Gastroesophageal sphincter (tissue), 4 donors: ENCODE measurements around the gene HOXB6. TPM values are rescaled to one million over a fixed set of nuclear protein-coding genes. Genes with fewer than 3 reads are reported as not detected.

ENCODE experiments used
- ATAC-seq: fragments of 150-250 bp; one replicate; pipeline ENCODE4 v1.9.1; 2016; ENCODE audit warnings: mild to moderate bottlenecking, moderate library complexity
- H3K27ac ChIP-seq, 4 donors: fragments of 200-600 bp; sonication (generic) in 3 of 4; 1 replicate in 3 of 4; 2 replicates in 1 of 4; pipeline ENCODE4 v1.5.1; 2016 to 2019
- H3K27me3 ChIP-seq: fragments of 200-600 bp; sonication (generic); one replicate; pipeline ENCODE4 v1.5.1; 2019
- H3K36me3 ChIP-seq, 2 donors: fragments of 200-600 bp; sonication (generic); one replicate each; pipeline ENCODE4 v1.5.1; 2019; ENCODE audit warnings: control low read depth in 1 of 2
- H3K4me1 ChIP-seq, 3 donors: fragments of 200-600 bp; sonication (generic); 1 replicate in 2 of 3; 2 replicates in 1 of 3; pipeline ENCODE4 v1.5.1; 2016 to 2019; ENCODE audit warnings: control low read depth in 2 of 3
- H3K4me3 ChIP-seq, 2 donors: fragments of 200-600 bp; sonication (generic); one replicate each; pipeline ENCODE4 v1.5.1; 2019; ENCODE audit warnings: mild to moderate bottlenecking in 1 of 2, moderate library complexity in 1 of 2
- H3K9me3 ChIP-seq, 3 donors: fragments of 200-600 bp; sonication (generic); one replicate each; pipeline ENCODE4 v1.5.1; 2017 to 2019; ENCODE audit warnings: control low read depth in 2 of 3
- EP300 ChIP-seq: sonication (generic); formaldehyde crosslinking; IDR thresholded peaks from one replicate; pipeline ENCODE4 v1.6.1; 2017; ENCODE audit warnings: antibody characterized with exemption, mild to moderate bottlenecking
- POLR2A ChIP-seq, 2 donors: fragments of 450-650 bp; IDR thresholded peaks; one replicate each; pipeline ENCODE4 v1.6.1; 2017; ENCODE audit warnings: antibody characterized with exemption in 2 of 2, mild to moderate bottlenecking in 2 of 2, moderate library complexity in 1 of 2
- POLR2AphosphoS5 ChIP-seq: sonication (generic); formaldehyde crosslinking; IDR thresholded peaks from one replicate; pipeline ENCODE4 v1.6.1; 2017; ENCODE audit warnings: antibody characterized with exemption
- WGBS, 2 donors: methylation state at CpG; one replicate each; pipeline ENCODE4 v1.1.5; 2018; ENCODE audit warnings: low coverage in 1 of 2; 5-methylcytosine and 5-hydroxymethylcytosine counted together
- total RNA-seq, 4 donors: library from RNA; depleted of rRNA; stranded (reverse); fragments of >200 nt; gene quantifications; one replicate each; pipeline ENCODE4 v1.1.0, GENCODE V29; 2016
- TF ChIP-seq, protein P1 (sequence below), 4 experiments: fragments of 200-600 bp in 2 of 4; fragments of 450-650 bp in 2 of 4; sonication (generic) in 1 of 4; IDR thresholded peaks; one replicate each; pipeline ENCODE4 v1.5.1; 2017 to 2019; ENCODE audit warnings: antibody characterized with exemption in 4 of 4, mild to moderate bottlenecking in 2 of 4, moderate library complexity in 2 of 4

The HOXB6 gene
- total RNA-seq, 4 donors from 2014 or later, result 4.9 to 40.1 (median 5.1) TPM

- ATAC-seq, result no peak
- peaks cover 100% of the 10 kb centered on the region for H3K27me3 ChIP-seq
- no peak overlapping the region for H3K27ac ChIP-seq
- H3K4me3 ChIP-seq, result peak overlapping the region in 1 of 2 donors; percentile 46
- WGBS, 2 donors, result 0% methylated on average over 2 of the region's 80 CpGs; no CpG with 5 or more reads in 1 of the 2 donors
- no peaks in the 10 kb centered on the region for H3K9me3 ChIP-seq
- no peaks in the 10 kb centered on the region for H3K36me3 ChIP-seq
- peaks cover 0 to 30% (median 12%) of the 10 kb centered on the region in 3 donors for H3K4me1 ChIP-seq
- no peak for TF ChIP-seq POLR2A (IDR thresholded peaks at IDR 0.05)
- no peak for TF ChIP-seq POLR2AphosphoS5
Measured at GRCh38 chr17:48646183-48647102, 41.7 kb upstream of the HOXB6 start.

- no peak overlapping the region for H3K27ac ChIP-seq
- WGBS, 2 donors, result 7 to 16% methylated on average over 6 of the region's 14 CpGs
- peaks cover 100% of the 10 kb centered on the region for H3K27me3 ChIP-seq
- H3K4me3 ChIP-seq, result no peak overlapping the region
- no peak for ATAC-seq
- peaks cover 0 to 30% (median 12%) of the 10 kb centered on the region in 3 donors for H3K4me1 ChIP-seq
- H3K36me3 ChIP-seq, result no peaks in the 10 kb centered on the region
- no peaks in the 10 kb centered on the region for H3K9me3 ChIP-seq
- TF ChIP-seq, protein P1, sequence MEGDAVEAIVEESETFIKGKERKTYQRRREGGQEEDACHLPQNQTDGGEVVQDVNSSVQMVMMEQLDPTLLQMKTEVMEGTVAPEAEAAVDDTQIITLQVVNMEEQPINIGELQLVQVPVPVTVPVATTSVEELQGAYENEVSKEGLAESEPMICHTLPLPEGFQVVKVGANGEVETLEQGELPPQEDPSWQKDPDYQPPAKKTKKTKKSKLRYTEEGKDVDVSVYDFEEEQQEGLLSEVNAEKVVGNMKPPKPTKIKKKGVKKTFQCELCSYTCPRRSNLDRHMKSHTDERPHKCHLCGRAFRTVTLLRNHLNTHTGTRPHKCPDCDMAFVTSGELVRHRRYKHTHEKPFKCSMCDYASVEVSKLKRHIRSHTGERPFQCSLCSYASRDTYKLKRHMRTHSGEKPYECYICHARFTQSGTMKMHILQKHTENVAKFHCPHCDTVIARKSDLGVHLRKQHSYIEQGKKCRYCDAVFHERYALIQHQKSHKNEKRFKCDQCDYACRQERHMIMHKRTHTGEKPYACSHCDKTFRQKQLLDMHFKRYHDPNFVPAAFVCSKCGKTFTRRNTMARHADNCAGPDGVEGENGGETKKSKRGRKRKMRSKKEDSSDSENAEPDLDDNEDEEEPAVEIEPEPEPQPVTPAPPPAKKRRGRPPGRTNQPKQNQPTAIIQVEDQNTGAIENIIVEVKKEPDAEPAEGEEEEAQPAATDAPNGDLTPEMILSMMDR (IDR thresholded peaks at IDR 0.05), result no peak
- TF ChIP-seq POLR2AphosphoS5, result no peak
- TF ChIP-seq POLR2A (IDR thresholded peaks at IDR 0.05), result no peak
- no peak for TF ChIP-seq EP300
Measured at GRCh38 chr17:48645639-48646182, 40.9 kb upstream of the HOXB6 start.

DNA sequence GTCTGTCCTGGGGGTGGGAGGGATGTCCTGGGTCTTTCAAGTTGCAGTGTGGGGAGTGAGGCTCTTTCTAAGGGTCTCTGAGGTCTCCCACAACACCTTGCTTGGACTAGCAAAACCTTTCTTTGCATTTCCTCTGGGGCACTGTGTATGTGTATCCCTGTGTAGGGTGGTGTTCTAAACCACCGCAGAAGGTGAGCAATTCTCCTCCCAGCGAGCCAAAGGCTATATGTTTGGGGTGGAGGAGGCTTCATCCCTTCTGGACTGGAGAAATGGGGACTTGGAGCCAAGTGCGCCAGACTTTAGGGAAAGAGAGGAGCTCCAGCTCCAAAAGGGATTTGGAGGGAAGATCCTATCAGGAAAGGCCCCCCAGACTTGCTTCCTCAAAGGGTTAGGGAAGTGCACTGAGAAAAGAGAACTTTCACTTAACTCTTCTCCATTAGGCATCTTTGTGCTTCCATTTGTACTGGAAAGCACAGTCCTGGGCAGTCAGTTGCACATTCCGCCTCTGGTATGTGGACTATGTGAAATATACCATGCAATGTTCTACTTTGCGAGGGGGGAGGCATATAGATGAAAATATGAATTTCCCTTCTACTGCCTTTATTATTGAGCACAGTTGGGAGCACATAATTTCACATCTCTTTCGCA lies 40.2 kb upstream of the HOXB6 start:
- Histone ChIP-seq H3K9me3 (no peaks in the 10 kb centered on the region), H3K36me3 (no peaks in the 10 kb centered on the region), H3K27me3 (peaks cover 100% of the 10 kb centered on the region), H3K4me3 (no peak overlapping the region), H3K27ac (no peak overlapping the region), H3K4me1 (peaks cover 0 to 30% (median 12%) of the 10 kb centered on the region in 3 donors)
- ATAC-seq, result no peak
- TF ChIP-seq, protein P1 (IDR thresholded peaks at IDR 0.05), result no peak
- TF ChIP-seq POLR2AphosphoS5 (no peak), EP300 (no peak), POLR2A (IDR thresholded peaks at IDR 0.05) (no peak)
- 29 to 40% methylated on average over 3 of the region's 6 CpGs for WGBS, 2 donors

DNA sequence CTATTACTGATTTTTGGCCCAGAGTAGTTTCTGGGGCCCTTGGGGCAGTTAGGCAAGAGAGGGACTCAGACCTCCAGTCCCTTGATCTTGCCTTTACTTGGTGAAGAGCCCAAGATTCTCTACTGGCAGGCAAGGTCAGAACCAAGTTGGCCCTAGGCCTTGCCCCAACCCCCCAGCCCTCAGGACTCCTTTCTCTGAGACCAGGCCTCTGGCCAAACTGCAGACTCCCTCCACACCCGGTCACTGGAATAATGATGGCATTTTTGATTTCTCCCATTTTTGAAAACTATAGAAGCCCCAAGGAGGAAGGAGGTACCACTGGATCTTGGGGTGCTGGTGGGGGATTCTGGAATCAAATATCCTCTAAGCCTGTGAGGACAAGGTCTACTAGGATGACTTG lies 39.4 kb upstream of the HOXB6 start:
- H3K36me3 ChIP-seq, result no peaks in the 10 kb centered on the region
- peaks cover 0 to 30% (median 12%) of the 10 kb centered on the region in 3 donors for H3K4me1 ChIP-seq
- no peaks in the 10 kb centered on the region for H3K9me3 ChIP-seq
- H3K27me3 ChIP-seq, result peaks cover 100% of the 10 kb centered on the region
- no peak for ATAC-seq
- TF ChIP-seq POLR2A (IDR thresholded peaks at IDR 0.05) (no peak), POLR2AphosphoS5 (no peak), EP300 (no peak)
- TF ChIP-seq, protein P1 (IDR thresholded peaks at IDR 0.05), result no peak
- no peak overlapping the region for H3K27ac ChIP-seq
- no peak overlapping the region for H3K4me3 ChIP-seq
- 80% methylated on average over 1 of the region's 1 CpG; no CpG with 5 or more reads in 1 of the 2 donors for WGBS, 2 donors

GRCh38 chr17:48643697-48644012 lies 38.9 kb upstream of the HOXB6 start:
- ATAC-seq, result no peak
- TF ChIP-seq, protein P1 (IDR thresholded peaks at IDR 0.05), result no peak
- no peak for TF ChIP-seq POLR2A (IDR thresholded peaks at IDR 0.05)
- TF ChIP-seq EP300, result no peak
- no peak for TF ChIP-seq POLR2AphosphoS5
- H3K27me3 ChIP-seq, result peaks cover 100% of the 10 kb centered on the region
- H3K4me3 ChIP-seq, result no peak overlapping the region
- no peak overlapping the region for H3K27ac ChIP-seq
- no peaks in the 10 kb centered on the region for H3K9me3 ChIP-seq
- H3K36me3 ChIP-seq, result no peaks in the 10 kb centered on the region
- peaks cover 0 to 30% (median 12%) of the 10 kb centered on the region in 3 donors for H3K4me1 ChIP-seq
